Astrocyte (in vitro differentiated cells and primary cell): ENCODE data around the gene WASHC2C.
"Not testable (repeated sequence)": the region's sequence is repeated elsewhere in the genome, so short reads cannot be mapped to it uniquely, and the experiment has no call there.

ENCODE experiments used
- EZH2 ChIP-seq: IDR thresholded peaks from 2 replicates; pipeline ENCODE4 v1.6.1; 2012; ENCODE audit warnings: mild to moderate bottlenecking, low read length, inconsistent platforms; ENCODE audit not compliant: insufficient read depth
- TF ChIP-seq, protein P1 (sequence below): IDR thresholded peaks from 2 replicates; pipeline ENCODE4 v1.5.1; 2011; ENCODE audit warnings: low read depth, mild to moderate bottlenecking, inconsistent platforms, low read length, moderate library complexity; ENCODE audit not compliant: insufficient read depth

DNA sequence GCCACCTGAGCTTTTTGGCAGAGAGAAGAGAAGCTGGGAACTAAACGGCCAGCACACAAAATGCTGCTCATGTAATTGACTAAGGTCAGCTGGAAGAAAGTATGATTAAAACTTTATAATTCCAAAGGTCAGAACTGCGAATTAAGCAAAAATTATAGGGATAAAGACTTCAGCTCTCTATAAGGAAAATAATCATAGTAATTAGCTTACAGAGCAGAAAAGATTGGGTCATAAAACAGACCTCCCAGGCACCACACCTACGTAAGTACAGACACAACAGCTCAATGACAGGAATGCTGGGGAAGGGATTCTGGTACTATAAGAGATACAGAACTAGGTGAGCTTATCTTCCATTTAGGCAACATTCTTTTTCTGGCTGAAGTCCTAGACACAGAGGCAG is 10.0 kb upstream of the WASHC2C start:
- TF ChIP-seq, protein P1, sequence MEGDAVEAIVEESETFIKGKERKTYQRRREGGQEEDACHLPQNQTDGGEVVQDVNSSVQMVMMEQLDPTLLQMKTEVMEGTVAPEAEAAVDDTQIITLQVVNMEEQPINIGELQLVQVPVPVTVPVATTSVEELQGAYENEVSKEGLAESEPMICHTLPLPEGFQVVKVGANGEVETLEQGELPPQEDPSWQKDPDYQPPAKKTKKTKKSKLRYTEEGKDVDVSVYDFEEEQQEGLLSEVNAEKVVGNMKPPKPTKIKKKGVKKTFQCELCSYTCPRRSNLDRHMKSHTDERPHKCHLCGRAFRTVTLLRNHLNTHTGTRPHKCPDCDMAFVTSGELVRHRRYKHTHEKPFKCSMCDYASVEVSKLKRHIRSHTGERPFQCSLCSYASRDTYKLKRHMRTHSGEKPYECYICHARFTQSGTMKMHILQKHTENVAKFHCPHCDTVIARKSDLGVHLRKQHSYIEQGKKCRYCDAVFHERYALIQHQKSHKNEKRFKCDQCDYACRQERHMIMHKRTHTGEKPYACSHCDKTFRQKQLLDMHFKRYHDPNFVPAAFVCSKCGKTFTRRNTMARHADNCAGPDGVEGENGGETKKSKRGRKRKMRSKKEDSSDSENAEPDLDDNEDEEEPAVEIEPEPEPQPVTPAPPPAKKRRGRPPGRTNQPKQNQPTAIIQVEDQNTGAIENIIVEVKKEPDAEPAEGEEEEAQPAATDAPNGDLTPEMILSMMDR: not testable (repeated sequence)
- TF ChIP-seq EZH2: not testable (repeated sequence)
